AG09319 (cell line): Measurements from ENCODE around the gene PEX13.

Source experiments
- DNase-seq: peaks from one replicate; pipeline ENCODE4 v3.0.0-alpha.2; 2010; ENCODE audit warnings: low read depth; ENCODE audit errors: extremely low read depth
- TF ChIP-seq, protein P1 (sequence below): IDR thresholded peaks from 2 replicates; pipeline ENCODE4 v1.5.1; 2011; ENCODE audit warnings: low read depth, mild to moderate bottlenecking, inconsistent platforms, low read length, moderate library complexity

Gene PEX13, protein sequence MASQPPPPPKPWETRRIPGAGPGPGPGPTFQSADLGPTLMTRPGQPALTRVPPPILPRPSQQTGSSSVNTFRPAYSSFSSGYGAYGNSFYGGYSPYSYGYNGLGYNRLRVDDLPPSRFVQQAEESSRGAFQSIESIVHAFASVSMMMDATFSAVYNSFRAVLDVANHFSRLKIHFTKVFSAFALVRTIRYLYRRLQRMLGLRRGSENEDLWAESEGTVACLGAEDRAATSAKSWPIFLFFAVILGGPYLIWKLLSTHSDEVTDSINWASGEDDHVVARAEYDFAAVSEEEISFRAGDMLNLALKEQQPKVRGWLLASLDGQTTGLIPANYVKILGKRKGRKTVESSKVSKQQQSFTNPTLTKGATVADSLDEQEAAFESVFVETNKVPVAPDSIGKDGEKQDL

DNA sequence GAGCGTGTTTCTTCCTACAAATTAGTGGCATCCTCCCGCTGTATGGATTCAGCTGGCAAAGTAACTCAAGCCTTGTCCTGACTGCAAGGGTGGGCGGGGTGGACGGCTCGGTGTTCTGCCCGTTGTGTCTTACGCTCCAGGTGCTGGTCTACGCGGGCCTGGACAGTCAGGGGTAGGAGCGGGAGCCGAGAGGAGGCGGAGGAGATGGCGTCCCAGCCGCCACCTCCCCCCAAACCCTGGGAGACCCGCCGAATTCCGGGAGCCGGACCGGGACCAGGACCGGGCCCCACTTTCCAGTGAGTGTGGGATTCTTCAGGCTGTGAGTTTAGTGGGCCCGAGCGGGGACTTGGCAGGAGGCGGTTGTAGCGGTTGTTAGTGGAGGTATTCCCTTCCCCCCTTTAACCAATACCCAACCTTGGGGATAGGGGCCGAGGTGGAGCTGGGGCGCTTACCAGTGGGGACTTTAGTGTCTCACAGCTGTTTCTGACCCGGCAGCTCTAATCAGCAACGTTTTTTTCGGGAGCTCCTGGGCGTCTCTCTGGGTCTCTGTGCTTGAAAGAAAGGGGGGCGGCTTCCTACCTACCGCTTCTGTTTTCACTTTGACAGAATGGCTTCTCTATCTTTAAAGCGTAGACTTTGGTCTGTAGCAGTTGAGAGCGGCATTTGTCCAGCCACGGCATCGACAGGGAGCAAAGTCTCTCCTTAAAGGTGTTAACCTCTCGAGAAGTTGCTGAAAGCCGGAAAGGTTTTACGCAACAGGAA is at the start of gene PEX13, which contains the start of gene PUS10:
Gene PEX13 (plus strand): TSS at position 165 of the 762 bp plus-strand sequence. CDS start 40 bp downstream, at position 205.
Gene PUS10 (minus strand): TSS at position 700 of the 762 bp plus-strand sequence. CDS start 6,365 bp downstream, outside the sequence.
- DNase-seq: no peak
- TF ChIP-seq, protein P1, sequence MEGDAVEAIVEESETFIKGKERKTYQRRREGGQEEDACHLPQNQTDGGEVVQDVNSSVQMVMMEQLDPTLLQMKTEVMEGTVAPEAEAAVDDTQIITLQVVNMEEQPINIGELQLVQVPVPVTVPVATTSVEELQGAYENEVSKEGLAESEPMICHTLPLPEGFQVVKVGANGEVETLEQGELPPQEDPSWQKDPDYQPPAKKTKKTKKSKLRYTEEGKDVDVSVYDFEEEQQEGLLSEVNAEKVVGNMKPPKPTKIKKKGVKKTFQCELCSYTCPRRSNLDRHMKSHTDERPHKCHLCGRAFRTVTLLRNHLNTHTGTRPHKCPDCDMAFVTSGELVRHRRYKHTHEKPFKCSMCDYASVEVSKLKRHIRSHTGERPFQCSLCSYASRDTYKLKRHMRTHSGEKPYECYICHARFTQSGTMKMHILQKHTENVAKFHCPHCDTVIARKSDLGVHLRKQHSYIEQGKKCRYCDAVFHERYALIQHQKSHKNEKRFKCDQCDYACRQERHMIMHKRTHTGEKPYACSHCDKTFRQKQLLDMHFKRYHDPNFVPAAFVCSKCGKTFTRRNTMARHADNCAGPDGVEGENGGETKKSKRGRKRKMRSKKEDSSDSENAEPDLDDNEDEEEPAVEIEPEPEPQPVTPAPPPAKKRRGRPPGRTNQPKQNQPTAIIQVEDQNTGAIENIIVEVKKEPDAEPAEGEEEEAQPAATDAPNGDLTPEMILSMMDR: no peak

- TF ChIP-seq, protein P1: no peak
- no peak for DNase-seq
Observed at GRCh38 chr2:60972889-60973656, 44.4 kb upstream of the PEX13 start.

DNA sequence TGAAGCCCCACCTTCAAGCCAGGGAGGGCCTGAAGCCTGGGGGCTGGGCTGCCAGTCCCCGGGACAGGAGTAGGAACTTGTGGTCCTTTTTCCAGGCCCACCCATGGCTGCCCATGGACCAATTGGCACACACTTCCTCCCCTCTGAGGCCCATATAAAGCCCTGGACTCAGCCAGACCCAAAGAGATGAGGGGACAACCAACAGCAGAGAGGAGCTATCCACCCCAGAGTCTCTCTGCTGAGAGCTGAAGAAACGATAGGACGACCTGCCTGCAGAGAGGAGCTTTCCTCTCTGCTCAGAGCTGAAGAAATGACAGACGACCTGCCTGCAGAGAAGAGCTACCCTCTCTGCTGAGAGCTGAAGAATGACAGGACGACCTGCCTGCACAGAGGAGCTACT is 43.8 kb upstream of the PEX13 start:
- DNase-seq: no peak
- TF ChIP-seq, protein P1: no peak

GRCh38 chr2:60974652-60975051 is 42.9 kb upstream of the PEX13 start:
- TF ChIP-seq, protein P1: no peak
- no peak for DNase-seq

DNA sequence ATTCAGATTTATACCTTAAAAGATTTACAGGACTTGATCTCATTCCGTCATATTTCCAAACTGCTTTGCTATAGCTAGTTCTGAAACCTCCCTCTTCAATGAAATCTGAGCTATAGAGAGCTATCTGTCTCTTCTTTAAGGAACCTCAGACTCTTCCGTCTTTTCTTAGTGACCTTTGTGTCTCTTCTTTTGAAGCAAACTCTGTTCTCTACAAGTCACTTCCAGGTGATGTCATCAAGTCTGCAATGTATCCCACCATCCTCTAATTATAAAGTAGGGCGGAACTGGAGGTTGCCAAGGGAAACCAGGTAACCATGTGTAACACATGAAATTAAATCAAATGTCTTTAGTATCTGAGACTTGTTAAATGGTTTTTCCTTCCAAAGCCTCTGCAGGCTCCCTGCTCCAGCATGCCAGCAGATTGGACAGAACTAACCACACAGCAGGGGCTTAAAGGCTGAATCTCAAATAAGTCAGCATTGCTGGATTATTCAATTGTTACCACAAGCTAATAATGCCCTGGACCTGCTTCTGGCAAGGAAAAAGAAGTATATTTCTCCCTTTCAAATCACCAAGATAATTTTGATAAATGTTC is 41.2 kb upstream of the PEX13 start:
- TF ChIP-seq, protein P1: no peak
- DNase-seq: no peak

GRCh38 chr2:60976875-60977561 is 40.5 kb upstream of the PEX13 start:
- no peak for DNase-seq
- TF ChIP-seq, protein P1: no peak
